HUES64 (cell line): ENCODE data around the gene IFI44.

Experiments used
- H3K27ac ChIP-seq: 2 replicates; pipeline ENCODE4 v1.7.0; 2013; ENCODE audit warnings: low read depth, low read length, inconsistent platforms
- H3K27me3 ChIP-seq: 2 replicates; pipeline ENCODE4 v1.6.1; 2013; ENCODE audit warnings: mild to moderate bottlenecking, low read length; ENCODE audit not compliant: insufficient read depth
- H3K36me3 ChIP-seq: 2 replicates; pipeline ENCODE4 v1.6.1; 2013; ENCODE audit warnings: mild to moderate bottlenecking, low read length; ENCODE audit not compliant: insufficient read depth
- H3K4me1 ChIP-seq: 2 replicates; pipeline ENCODE4 v1.6.1; 2013; ENCODE audit warnings: mild to moderate bottlenecking, low read length, moderate library complexity; ENCODE audit not compliant: insufficient read depth
- H3K4me3 ChIP-seq: 2 replicates; pipeline ENCODE4 v1.5.1; 2013; ENCODE audit warnings: mild to moderate bottlenecking, low read length, moderate library complexity
- H3K9ac ChIP-seq: 2 replicates; pipeline ENCODE4 v1.6.1; 2013; ENCODE audit warnings: mild to moderate bottlenecking, low read depth, low read length
- H3K9me3 ChIP-seq: 2 replicates; pipeline ENCODE4 v1.6.1; 2013; ENCODE audit warnings: low read depth, low read length; ENCODE audit not compliant: insufficient read depth
- WGBS: fragments of 150-250, 120-280 bp; methylation state at CpG from one replicate; pipeline ENCODE4 v1.1.7; 2013; ENCODE audit warnings: missing lambda C conversion rate; 5-methylcytosine and 5-hydroxymethylcytosine counted together

IFI44 gene

DNA sequence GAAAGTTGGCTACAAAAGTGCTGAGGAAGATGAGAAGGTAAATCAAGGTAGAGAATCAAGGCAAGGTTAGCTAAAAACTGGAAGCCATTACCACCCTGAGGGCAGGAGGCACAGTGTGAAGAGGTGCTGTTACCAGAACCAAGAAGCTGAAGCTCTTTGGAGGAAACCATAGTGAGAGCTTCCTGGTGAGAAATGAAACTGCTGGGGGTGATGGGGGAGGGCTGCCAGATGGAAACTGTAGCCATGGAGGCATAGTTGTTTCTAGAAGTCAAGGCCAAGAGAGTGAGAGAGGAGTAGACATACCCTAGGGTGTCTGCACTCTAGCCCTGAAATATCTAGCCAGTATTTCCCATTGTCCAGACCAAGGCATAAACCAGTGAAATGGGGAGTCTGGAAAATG, 28.7 kb downstream of the IFI44 start:
- no peaks in the 10 kb centered on the region for H3K27me3 ChIP-seq
- H3K9me3 ChIP-seq: no peaks in the 10 kb centered on the region
- no peak overlapping the region for H3K4me3 ChIP-seq
- no peaks in the 10 kb centered on the region for H3K4me1 ChIP-seq
- H3K27ac ChIP-seq: no peak overlapping the region
- H3K36me3 ChIP-seq: no peaks in the 10 kb centered on the region
- no peak overlapping the region for H3K9ac ChIP-seq

DNA sequence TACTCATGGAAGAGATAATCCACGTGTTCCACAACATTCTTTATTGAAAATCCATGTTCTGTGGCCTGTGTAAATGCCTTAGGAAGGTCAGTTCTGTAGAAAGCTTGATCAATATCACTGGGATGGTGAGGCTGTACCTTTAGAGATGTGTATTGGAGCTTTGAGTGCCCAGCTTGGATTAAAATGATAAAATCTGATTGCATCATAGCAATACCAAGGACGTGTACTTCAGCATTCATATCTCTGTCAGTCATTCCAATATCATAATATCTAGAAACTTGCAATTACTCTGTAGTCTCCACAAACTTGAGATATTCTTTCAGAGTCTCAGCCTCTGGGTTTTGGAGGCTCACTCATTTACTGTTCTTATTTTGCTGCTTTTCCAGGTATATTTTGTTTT, 31.6 kb downstream of the IFI44 start:
- H3K9me3 ChIP-seq: no peaks in the 10 kb centered on the region
- no peaks in the 10 kb centered on the region for H3K27me3 ChIP-seq
- no peak overlapping the region for H3K27ac ChIP-seq
- 94% methylated on average over 2 of the region's 2 CpGs for WGBS
- no peak overlapping the region for H3K4me3 ChIP-seq
- no peak overlapping the region for H3K9ac ChIP-seq
- H3K4me1 ChIP-seq: no peaks in the 10 kb centered on the region
- no peaks in the 10 kb centered on the region for H3K36me3 ChIP-seq

DNA sequence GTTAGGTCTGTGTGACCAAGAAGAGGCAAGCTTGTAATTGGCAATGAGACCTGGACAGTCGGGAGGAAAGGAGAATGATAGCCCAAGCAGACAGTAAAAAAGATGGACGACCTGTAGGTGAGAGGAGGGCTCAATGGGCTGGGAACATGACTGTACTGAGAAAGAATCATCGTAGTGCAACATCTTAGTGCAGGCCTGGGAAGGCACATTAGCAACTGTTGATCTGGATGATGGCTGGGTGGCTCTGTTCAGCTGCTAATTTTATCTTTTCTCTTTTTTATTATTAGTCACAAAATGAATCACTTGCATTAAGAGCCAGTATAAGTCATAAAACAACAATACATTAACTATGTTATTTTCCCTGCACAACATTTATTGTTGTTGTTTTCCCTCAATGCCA, 32.9 kb downstream of the IFI44 start:
- Histone ChIP-seq H3K27me3 (no peaks in the 10 kb centered on the region), H3K27ac (no peak overlapping the region), H3K9me3 (no peaks in the 10 kb centered on the region), H3K4me1 (no peaks in the 10 kb centered on the region), H3K9ac (no peak overlapping the region), H3K4me3 (no peak overlapping the region), H3K36me3 (no peaks in the 10 kb centered on the region)
- 82% methylated on average over 3 of the region's 3 CpGs for WGBS

DNA sequence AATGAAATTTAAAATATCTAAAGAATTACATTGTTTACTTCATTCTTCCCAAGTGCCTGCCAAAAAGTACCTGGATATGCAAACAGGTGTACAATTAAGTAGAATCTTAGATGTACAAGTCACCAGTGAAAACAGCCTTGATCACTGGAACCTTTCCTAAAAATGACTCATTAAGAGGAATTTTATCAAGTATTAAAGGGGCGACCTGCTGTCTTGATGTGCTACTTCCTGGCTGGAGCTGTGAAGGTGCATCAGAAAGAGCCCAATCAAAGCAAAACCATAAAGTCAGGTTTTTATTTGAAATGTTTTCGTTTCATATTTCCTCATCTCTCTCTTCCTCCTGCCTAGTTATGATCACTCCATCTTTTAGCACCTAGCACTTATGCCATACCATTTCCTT, 33.4 kb downstream of the IFI44 start:
- Histone ChIP-seq H3K4me3 (no peak overlapping the region), H3K27me3 (no peaks in the 10 kb centered on the region), H3K9me3 (no peaks in the 10 kb centered on the region), H3K36me3 (no peaks in the 10 kb centered on the region), H3K4me1 (no peaks in the 10 kb centered on the region), H3K27ac (no peak overlapping the region), H3K9ac (no peak overlapping the region)
- WGBS: 97% methylated on average over 2 of the region's 2 CpGs

DNA sequence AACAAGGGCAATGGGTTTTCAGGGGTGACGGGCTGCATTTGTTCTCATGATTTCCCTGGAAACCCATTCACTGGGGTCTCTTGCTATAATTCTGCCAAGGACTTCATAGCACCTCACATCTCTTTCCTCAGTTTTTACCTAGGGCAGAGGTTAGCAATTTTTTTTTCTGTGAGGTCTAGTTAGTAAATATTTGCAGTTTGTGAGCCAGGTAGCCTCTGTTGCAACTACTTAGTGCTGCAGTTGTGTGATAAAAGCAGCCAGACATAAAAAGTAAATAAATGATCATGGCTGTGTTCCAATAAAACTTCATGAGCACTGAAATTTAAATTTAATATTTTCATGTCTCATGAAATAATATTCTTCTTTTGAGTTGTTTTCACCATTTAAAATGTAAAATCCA, 37.7 kb downstream of the IFI44 start:
- Histone ChIP-seq H3K9ac (no peak overlapping the region), H3K9me3 (peaks cover 4% of the 10 kb centered on the region; the same call in 1 of the 2 replicates), H3K27ac (no peak overlapping the region), H3K4me1 (no peaks in the 10 kb centered on the region), H3K4me3 (no peak overlapping the region), H3K27me3 (no peaks in the 10 kb centered on the region), H3K36me3 (no peaks in the 10 kb centered on the region)
- 79% methylated on average over 1 of the region's 1 CpG for WGBS

DNA sequence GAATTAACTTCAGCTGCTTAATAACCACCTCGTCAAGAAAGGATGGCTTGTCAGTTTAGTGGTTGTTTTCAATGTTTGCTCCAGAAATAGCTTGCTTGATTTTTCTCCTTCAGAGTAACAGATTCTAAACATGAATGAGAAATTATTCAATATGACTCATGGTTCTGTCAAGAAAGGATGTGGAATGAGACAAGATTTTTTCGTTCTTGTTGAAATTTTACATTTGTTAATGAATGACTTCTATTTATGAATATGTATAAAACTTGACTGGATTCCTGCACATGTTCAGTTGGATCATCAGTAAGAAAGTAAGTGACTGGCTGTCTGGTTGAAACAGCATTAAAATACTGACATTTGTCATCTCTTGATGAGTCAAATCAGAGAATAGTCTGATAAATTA, 38.3 kb downstream of the IFI44 start:
- H3K9ac ChIP-seq: no peak overlapping the region
- H3K36me3 ChIP-seq: no peaks in the 10 kb centered on the region
- H3K4me1 ChIP-seq: no peaks in the 10 kb centered on the region
- H3K9me3 ChIP-seq: peaks cover 4% of the 10 kb centered on the region; the same call in 1 of the 2 replicates
- H3K4me3 ChIP-seq: no peak overlapping the region
- H3K27me3 ChIP-seq: no peaks in the 10 kb centered on the region
- H3K27ac ChIP-seq: no peak overlapping the region
- 89% methylated on average over 2 of the region's 2 CpGs for WGBS

DNA sequence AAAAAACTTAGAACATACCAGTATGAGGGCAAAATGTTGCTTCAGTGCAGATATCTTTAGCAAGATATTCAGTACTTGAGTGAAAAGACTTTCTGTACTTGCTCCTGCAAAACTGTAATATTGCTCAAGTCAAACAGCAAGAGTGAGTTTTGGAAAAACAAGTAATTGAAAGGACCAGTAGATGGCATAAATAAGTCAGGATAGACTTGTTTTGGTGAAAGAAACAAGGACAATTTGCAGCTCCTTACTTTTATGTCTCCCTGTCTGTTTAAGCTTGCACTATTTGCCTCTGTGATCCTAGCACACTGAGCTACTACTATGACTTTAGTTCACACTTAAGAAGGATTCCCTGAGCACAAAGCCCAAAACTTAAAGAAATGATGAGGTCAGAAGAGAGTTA, 39.1 kb downstream of the IFI44 start:
- Histone ChIP-seq H3K36me3 (no peaks in the 10 kb centered on the region), H3K27ac (no peak overlapping the region)

DNA sequence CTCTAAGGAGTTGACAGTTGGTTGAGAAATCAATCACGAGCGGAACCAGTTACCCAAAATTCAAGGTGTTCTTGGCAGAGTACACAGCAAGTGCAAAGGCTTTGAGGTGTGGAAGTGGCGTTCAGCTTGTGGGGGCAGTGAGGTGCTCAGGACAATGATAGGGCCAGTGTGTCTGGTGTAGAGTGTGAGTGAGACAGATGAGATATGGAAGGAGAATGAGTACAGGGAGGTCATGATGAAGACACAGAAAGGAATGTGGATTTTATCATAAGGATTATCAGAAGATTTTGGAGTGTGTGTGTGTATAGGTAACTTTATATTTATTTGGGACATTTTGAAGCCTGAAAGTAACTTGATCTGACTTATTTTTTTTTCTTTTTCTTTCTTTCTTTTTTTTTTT, 40.9 kb downstream of the IFI44 start:
- H3K27ac ChIP-seq: no peak overlapping the region
- no peaks in the 10 kb centered on the region for H3K4me1 ChIP-seq
- H3K9me3 ChIP-seq: peaks cover 4% of the 10 kb centered on the region; the same call in 1 of the 2 replicates
- 91% methylated on average over 3 of the region's 3 CpGs for WGBS
- H3K9ac ChIP-seq: no peak overlapping the region
- H3K27me3 ChIP-seq: no peaks in the 10 kb centered on the region
- H3K4me3 ChIP-seq: no peak overlapping the region
- H3K36me3 ChIP-seq: no peaks in the 10 kb centered on the region

More for the DNA sequence above, 39.1 kb downstream of the IFI44 start:
- H3K4me3 ChIP-seq: no peak overlapping the region
- no peaks in the 10 kb centered on the region for H3K27me3 ChIP-seq
- H3K9ac ChIP-seq: no peak overlapping the region
- H3K4me1 ChIP-seq: no peaks in the 10 kb centered on the region
- H3K9me3 ChIP-seq: peaks cover 4% of the 10 kb centered on the region; the same call in 1 of the 2 replicates

DNA sequence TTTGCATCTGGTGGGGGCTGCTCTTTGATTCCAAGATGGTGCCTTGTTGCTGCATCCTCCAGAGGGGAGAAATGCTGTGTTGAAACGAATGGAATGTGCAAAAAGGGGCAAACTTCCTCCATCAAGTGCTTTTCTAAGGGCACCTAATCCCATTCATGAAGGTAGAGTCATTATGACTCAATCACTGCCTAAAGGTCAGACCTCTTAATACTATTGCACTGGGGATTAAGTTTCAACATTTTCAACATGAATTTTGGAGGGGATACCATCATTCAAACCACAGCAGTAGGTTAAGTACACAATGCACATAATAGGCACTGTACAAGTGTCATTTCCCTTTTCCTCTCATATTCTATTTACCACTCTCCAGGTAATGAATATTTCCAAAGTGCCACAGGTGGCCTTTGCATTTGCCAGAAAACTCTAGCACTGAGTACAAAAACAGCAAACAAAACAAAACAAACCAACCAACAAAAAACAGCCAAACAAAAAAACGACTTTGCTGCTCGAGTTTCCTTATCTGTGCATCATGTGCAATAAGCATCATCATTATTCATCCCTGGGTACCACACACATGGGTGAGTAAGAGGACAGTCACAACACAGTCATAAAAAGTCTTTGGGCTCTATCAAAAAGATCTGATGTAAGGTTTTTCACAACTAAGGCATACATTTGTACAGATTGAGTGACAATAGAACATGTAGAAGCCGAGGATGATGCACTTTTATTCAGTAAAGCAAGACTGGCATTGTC, 42.5 kb downstream of the IFI44 start:
- WGBS: 79% methylated on average over 4 of the region's 4 CpGs
- H3K27ac ChIP-seq: no peak overlapping the region
- H3K27me3 ChIP-seq: no peaks in the 10 kb centered on the region
- no peak overlapping the region for H3K4me3 ChIP-seq
- no peaks in the 10 kb centered on the region for H3K36me3 ChIP-seq
- no peaks in the 10 kb centered on the region for H3K4me1 ChIP-seq
- H3K9ac ChIP-seq: no peak overlapping the region
- peaks cover 4% of the 10 kb centered on the region; the same call in 1 of the 2 replicates for H3K9me3 ChIP-seq

DNA sequence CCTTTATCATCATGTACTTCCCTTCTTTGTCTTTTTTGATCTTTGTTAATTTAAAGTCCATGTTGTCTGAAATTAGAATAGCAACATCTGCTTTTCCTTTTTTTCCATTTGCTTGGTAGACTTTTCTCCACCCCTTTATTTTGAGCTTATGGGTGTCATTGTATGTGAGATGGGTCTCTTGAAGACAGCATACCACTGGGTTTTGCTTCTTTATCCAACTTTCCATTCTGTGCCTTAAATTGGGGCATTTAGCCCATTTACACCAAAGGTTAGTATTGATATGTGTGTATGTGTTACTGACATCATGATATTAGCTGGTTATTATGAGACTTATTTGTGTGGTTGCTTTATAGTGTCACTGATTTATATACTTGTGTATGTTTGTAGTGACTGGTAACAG, 50.2 kb downstream of the IFI44 start:
- H3K4me3 ChIP-seq: no peak overlapping the region
- no peaks in the 10 kb centered on the region for H3K27me3 ChIP-seq

DNA sequence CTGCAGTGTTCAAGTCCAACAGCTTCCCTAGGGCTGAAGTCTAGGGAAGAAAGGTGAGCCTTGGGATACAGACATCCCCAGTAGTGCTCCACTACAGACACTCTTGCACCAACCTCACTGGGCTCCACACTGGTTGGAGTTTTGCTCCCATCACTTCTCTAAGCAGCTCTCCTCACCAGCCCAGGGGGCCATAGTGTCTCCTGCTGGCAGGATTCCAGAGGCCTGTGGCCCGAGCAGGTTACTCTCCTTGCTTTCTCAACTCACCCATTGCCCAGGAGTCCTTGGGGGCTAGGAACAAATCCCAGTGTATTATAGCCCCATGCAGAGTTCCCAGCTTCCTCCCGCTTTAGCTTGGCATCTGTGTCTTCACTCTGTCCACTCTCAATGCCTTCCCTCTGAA, 52.8 kb downstream of the IFI44 start:
- Histone ChIP-seq H3K4me1 (no peaks in the 10 kb centered on the region), H3K36me3 (no peaks in the 10 kb centered on the region), H3K4me3 (no peak overlapping the region), H3K9me3 (peaks cover 5% of the 10 kb centered on the region; the same call in 1 of the 2 replicates), H3K9ac (no peak overlapping the region), H3K27me3 (no peaks in the 10 kb centered on the region), H3K27ac (no peak overlapping the region)
- WGBS: 89% methylated on average over 2 of the region's 2 CpGs

More for the DNA sequence above, 50.2 kb downstream of the IFI44 start:
- peaks cover 5% of the 10 kb centered on the region; the same call in 1 of the 2 replicates for H3K9me3 ChIP-seq
- no peaks in the 10 kb centered on the region for H3K4me1 ChIP-seq
- H3K27ac ChIP-seq: no peak overlapping the region
- H3K36me3 ChIP-seq: no peaks in the 10 kb centered on the region
- H3K9ac ChIP-seq: no peak overlapping the region

DNA sequence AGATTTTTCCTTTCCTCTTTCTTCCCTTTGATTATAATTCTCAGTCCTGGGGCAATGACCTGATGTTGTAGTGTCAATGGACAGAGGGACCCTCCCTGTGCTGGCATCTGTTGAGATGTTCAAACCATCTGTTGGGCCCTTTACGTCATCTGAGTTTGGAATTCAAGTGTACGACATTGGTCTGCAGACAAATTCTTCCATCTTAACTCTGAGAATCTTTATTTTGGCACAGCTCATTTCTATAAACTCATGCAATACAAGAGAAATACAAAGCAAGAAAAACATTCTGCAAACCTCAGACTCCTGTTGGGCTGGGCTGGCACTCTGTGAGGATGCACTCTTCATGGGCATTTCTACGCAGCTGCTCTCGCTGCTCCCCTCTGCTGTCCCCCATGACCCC, 54.2 kb downstream of the IFI44 start:
- Histone ChIP-seq H3K4me3 (no peak overlapping the region), H3K9ac (no peak overlapping the region), H3K36me3 (no peaks in the 10 kb centered on the region), H3K27ac (no peak overlapping the region), H3K9me3 (peaks cover 5% of the 10 kb centered on the region; the same call in 1 of the 2 replicates), H3K27me3 (no peaks in the 10 kb centered on the region), H3K4me1 (no peaks in the 10 kb centered on the region)
- WGBS: 83% methylated on average over 4 of the region's 4 CpGs
